Neural crest cell (in vitro differentiated cells): Measurements from ENCODE around the gene RAPGEF1. TPM values are rescaled to one million over a fixed set of nuclear protein-coding genes. Genes with fewer than 3 reads are reported as not detected.

ENCODE experiments used
- DNase-seq: peaks from one replicate; pipeline ENCODE4 v3.0.0; 2021; ENCODE audit warnings: low read depth, mixed read lengths, low spot score
- H3K27ac Mint-ChIP-seq: one replicate; pipeline ENCODE4 v1.8.0; 2021; ENCODE audit warnings: mild to moderate bottlenecking, mixed read lengths; ENCODE audit not compliant: unreplicated experiment
- H3K27me3 Mint-ChIP-seq: 2 replicates; pipeline ENCODE4 v1.8.0; 2021; ENCODE audit warnings: low read depth, mild to moderate bottlenecking, mixed read lengths
- H3K36me3 Mint-ChIP-seq: 2 replicates; pipeline ENCODE4 v1.8.0; 2021; ENCODE audit warnings: low read depth, mild to moderate bottlenecking, mixed read lengths
- H3K4me1 Mint-ChIP-seq: 2 replicates; pipeline ENCODE4 v1.8.0; 2021; ENCODE audit warnings: mixed read lengths
- H3K4me3 Mint-ChIP-seq: one replicate; pipeline ENCODE4 v1.8.0; 2021; ENCODE audit warnings: mild to moderate bottlenecking, mixed read lengths
- H3K9me3 Mint-ChIP-seq: 2 replicates; pipeline ENCODE4 v1.8.0; 2021; ENCODE audit warnings: mixed read lengths
- total RNA-seq: library from RNA; stranded (reverse); gene quantifications from 2 replicates; pipeline ENCODE4 v1.2.1, GENCODE V29; 2021
- TF ChIP-seq, protein P1 (sequence below): fragments of 200-600 bp; sonication (generic); conservative IDR thresholded peaks from 2 replicates; pipeline ENCODE4 v1.5.0; 2021; ENCODE audit warnings: antibody characterized with exemption, mild to moderate bottlenecking

Gene RAPGEF1
- total RNA-seq, 1 donor from 2014 or later: 68.1 TPM

DNA sequence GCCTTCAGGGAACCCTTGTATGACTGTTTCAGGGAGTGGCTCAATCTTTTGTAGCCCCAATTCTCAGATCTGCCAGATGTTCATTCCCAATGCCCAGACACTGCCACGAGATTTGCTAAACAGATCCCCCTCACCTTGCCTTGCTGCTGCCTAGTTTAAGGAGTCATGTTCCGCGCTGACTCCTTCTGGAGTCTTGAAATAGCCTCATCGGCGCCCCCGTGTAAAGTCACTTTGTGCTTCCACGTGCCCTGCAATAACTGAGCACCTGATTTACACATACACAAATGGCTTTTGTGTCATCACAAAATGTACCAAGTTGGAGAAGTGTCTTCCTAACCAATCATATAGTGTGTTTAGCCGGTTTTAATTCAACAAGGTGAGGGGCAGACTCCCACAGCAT, 132.3 kb downstream of the RAPGEF1 start:
- Mint-ChIP-seq H3K36me3 (peaks cover 2% of the 10 kb centered on the region), H3K27ac (no peak overlapping the region), H3K4me3 (no peak overlapping the region), H3K9me3 (no peaks in the 10 kb centered on the region), H3K27me3 (no peaks in the 10 kb centered on the region), H3K4me1 (peaks cover 15% of the 10 kb centered on the region)
- TF ChIP-seq, protein P1, sequence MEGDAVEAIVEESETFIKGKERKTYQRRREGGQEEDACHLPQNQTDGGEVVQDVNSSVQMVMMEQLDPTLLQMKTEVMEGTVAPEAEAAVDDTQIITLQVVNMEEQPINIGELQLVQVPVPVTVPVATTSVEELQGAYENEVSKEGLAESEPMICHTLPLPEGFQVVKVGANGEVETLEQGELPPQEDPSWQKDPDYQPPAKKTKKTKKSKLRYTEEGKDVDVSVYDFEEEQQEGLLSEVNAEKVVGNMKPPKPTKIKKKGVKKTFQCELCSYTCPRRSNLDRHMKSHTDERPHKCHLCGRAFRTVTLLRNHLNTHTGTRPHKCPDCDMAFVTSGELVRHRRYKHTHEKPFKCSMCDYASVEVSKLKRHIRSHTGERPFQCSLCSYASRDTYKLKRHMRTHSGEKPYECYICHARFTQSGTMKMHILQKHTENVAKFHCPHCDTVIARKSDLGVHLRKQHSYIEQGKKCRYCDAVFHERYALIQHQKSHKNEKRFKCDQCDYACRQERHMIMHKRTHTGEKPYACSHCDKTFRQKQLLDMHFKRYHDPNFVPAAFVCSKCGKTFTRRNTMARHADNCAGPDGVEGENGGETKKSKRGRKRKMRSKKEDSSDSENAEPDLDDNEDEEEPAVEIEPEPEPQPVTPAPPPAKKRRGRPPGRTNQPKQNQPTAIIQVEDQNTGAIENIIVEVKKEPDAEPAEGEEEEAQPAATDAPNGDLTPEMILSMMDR: no peak
- no peak for DNase-seq

- TF ChIP-seq, protein P1: no peak
- DNase-seq: no peak
- no peak overlapping the region for H3K27ac Mint-ChIP-seq
- H3K4me3 Mint-ChIP-seq: no peak overlapping the region
- H3K9me3 Mint-ChIP-seq: no peaks in the 10 kb centered on the region
- peaks cover 2% of the 10 kb centered on the region for H3K36me3 Mint-ChIP-seq
- H3K4me1 Mint-ChIP-seq: peaks cover 15% of the 10 kb centered on the region
- H3K27me3 Mint-ChIP-seq: no peaks in the 10 kb centered on the region
Observed at GRCh38 chr9:131606896-131607567, 132.8 kb downstream of the RAPGEF1 start.

DNA sequence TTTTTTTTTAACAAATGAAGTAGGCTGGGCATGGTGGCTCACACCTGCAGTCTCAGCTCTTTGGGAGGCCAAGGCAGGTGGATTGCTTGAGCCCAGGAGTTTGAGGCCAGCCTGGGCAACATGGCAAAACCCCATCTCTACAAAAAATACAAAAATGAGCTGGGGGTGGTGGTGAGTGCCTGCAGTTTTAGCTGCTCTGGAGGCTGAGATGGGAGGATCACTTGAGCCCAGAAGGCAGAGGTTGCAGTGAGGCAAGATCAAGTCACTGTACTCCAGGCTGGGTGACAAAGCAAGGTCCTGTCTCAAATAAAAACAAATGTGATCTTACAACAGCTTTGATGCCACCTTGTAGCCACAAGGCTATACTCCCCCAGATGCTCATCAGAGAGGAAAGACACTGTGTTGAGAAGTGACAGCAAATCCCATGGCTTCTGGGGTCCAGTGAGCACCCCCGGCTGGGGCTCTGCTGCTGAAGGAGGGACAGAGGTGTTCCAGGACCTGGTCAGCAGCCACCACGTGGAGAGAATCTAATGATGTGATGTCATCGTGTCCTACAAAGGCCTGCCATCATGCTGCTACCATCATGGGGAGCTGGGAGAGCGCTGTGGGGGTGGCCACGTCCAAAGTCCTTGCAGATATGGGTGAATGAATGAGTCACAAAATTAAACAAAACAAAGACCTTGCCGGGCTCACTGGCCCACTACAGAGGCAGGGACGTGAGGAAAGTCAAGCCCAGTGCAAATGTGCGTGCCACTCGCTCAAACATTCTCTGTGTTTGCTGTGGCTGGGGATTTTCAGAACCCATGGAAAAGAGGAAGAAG, 133.9 kb downstream of the RAPGEF1 start:
- Mint-ChIP-seq H3K27me3 (no peaks in the 10 kb centered on the region), H3K9me3 (no peaks in the 10 kb centered on the region), H3K4me1 (peaks cover 15% of the 10 kb centered on the region), H3K4me3 (no peak overlapping the region), H3K36me3 (peaks cover 2% of the 10 kb centered on the region), H3K27ac (no peak overlapping the region)
- TF ChIP-seq, protein P1: no peak
- DNase-seq: no peak

GRCh38 chr9:131603711-131604439, 136.0 kb downstream of the RAPGEF1 start:
- Mint-ChIP-seq H3K4me1 (peaks cover 10% of the 10 kb centered on the region), H3K36me3 (peaks cover 2% of the 10 kb centered on the region), H3K4me3 (no peak overlapping the region), H3K27ac (no peak overlapping the region), H3K9me3 (no peaks in the 10 kb centered on the region), H3K27me3 (no peaks in the 10 kb centered on the region)
- TF ChIP-seq, protein P1: no peak
- DNase-seq: no peak

DNA sequence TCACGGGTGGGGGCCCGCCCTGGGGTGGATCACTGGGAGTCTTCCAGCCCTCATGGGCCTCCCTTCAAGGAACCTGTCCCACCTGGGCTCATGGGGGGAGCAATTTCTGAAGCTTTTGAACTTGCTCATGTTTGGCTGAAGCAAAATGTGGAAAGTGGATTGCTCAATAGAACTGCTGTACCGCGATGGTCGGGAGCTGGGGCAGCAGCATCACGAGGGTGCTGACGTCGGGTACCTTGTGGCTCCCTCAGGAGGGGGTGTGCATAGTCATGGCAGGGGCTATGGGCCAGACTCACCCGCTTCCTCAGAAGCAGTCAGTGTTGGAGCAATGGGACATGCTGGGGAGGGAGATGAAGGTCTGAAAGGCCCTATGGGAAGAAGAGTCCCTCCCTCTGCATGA, 136.7 kb downstream of the RAPGEF1 start:
- H3K4me3 Mint-ChIP-seq: no peak overlapping the region
- TF ChIP-seq, protein P1: no peak
- H3K36me3 Mint-ChIP-seq: peaks cover 2% of the 10 kb centered on the region

More for the DNA sequence above, 136.7 kb downstream of the RAPGEF1 start:
- Mint-ChIP-seq H3K27ac (no peak overlapping the region), H3K27me3 (no peaks in the 10 kb centered on the region), H3K9me3 (no peaks in the 10 kb centered on the region), H3K4me1 (peaks cover 3% of the 10 kb centered on the region)
- DNase-seq: no peak
